ENCODE results near the gene MRPL55. TPM values are rescaled to one million over a fixed set of nuclear protein-coding genes. Genes with fewer than 3 reads are reported as not detected.

MRPL55 gene
- total RNA-seq, 1 experiment from 2014 or later = 343 TPM

GRCh38 chr1:228100822-228101613, 8.1 kb downstream of the MRPL55 start:
- peak overlapping the region; percentile 89 for H3K4me2 ChIP-seq (ENCODE audit: low read length)
- ATAC-seq (no peak), DNase-seq (peak; percentile 38)
- CTCF ChIA-PET = interaction anchor here (1.0 kb wide), 1 partner anchor 102 kb away, joined by 15 read pairs; no protein-coding TSS in a partner anchor
- H2AFZ ChIP-seq (ENCODE audit: low read length) = no peak overlapping the region
- peak overlapping the region; percentile 91; the same call in 1 of the 2 replicates for H3K9ac ChIP-seq (ENCODE audit: low read length)
- intact Hi-C loops (cut with micrococcal nuclease) = loop anchor here (10.0 kb wide), 1 partner anchor 536 kb away; the partner anchor contains the start of gene ZNF678
- POLR2A ChIA-PET (ENCODE audit: unreplicated experiment) = no interaction called here
- no peak overlapping the region for H3K27ac ChIP-seq (ENCODE audit: low read length)
- BruUV-seq (replicated peaks) = TSS peak; percentile 54
- peaks cover 14% of the 10 kb centered on the region for H3F3A ChIP-seq (ENCODE audit: low read length, unreplicated experiment)
- H3K4me3 ChIP-seq (ENCODE audit: low read length) = peak overlapping the region; percentile 79
- H4K20me1 ChIP-seq (ENCODE audit: low read length) = peaks cover 48% of the 10 kb centered on the region
- peaks cover 68% of the 10 kb centered on the region for H3K79me2 ChIP-seq (ENCODE audit: low read length)
- no peak for TF ChIP-seq EZH2phosphoT487 (IDR thresholded peaks at IDR 0.05; ENCODE audit: borderline replicate concordance, low read length)
- no peak for TF ChIP-seq CTCF (conservative IDR thresholded peaks at IDR 0.05; ENCODE audit: low read depth, low read length)
- TF ChIP-seq EZH2 (IDR thresholded peaks at IDR 0.05; ENCODE audit: low read length, unreplicated experiment) = no peak
- no peaks in the 10 kb centered on the region for H3K9me3 ChIP-seq (ENCODE audit: low read length)
- H3K27me3 ChIP-seq (ENCODE audit: low read length) = no peaks in the 10 kb centered on the region
- H3K4me1 ChIP-seq (ENCODE audit: insufficient read depth, low read length) = peaks cover 21% of the 10 kb centered on the region
- H3K9me2 ChIP-seq (replicated peaks; ENCODE audit: low read length) = no peaks in the 10 kb centered on the region
- H3K36me3 ChIP-seq (ENCODE audit: low read depth, low read length) = peaks cover 42% of the 10 kb centered on the region

GRCh38 chr1:228099331-228099732, 9.8 kb downstream of the MRPL55 start:
- DNase-seq (no peak), ATAC-seq (no peak)
- H3K4me3 ChIP-seq (ENCODE audit: low read length) = no peak overlapping the region
- H3K79me2 ChIP-seq (ENCODE audit: low read length) = peaks cover 85% of the 10 kb centered on the region
- no peaks in the 10 kb centered on the region for H3K9me2 ChIP-seq (replicated peaks; ENCODE audit: low read length)
- no peak overlapping the region for H3K4me2 ChIP-seq (ENCODE audit: low read length)
- H3F3A ChIP-seq (ENCODE audit: low read length, unreplicated experiment) = peaks cover 14% of the 10 kb centered on the region
- H2AFZ ChIP-seq (ENCODE audit: low read length) = no peak overlapping the region
- no peak overlapping the region for H3K27ac ChIP-seq (ENCODE audit: low read length)
- no peak overlapping the region for H3K9ac ChIP-seq (ENCODE audit: low read length)
- H4K20me1 ChIP-seq (ENCODE audit: low read length) = peaks cover 64% of the 10 kb centered on the region
- BruUV-seq (replicated peaks) = no TSS peak
- no peak for TF ChIP-seq EZH2phosphoT487 (IDR thresholded peaks at IDR 0.05; ENCODE audit: borderline replicate concordance, low read length)
- no peak for TF ChIP-seq CTCF (conservative IDR thresholded peaks at IDR 0.05; ENCODE audit: low read depth, low read length)
- H3K9me3 ChIP-seq (ENCODE audit: low read length) = no peaks in the 10 kb centered on the region
- ChIA-PET POLR2A (ENCODE audit: unreplicated experiment) (interaction anchor here (0.6 kb wide), 1 partner anchor 14 kb away, joined by 6 read pairs; no protein-coding TSS in a partner anchor), CTCF (interaction anchor here (0.5 to 2.0 kb wide), 2 partner anchors 74 to 100 kb away, joined by 3 to 4 read pairs; no protein-coding TSS in a partner anchor)
- peaks cover 19% of the 10 kb centered on the region for H3K4me1 ChIP-seq (ENCODE audit: insufficient read depth, low read length)
- H3K27me3 ChIP-seq (ENCODE audit: low read length) = no peaks in the 10 kb centered on the region
- intact Hi-C loops (cut with micrococcal nuclease) = no loop called here
- peaks cover 54% of the 10 kb centered on the region for H3K36me3 ChIP-seq (ENCODE audit: low read depth, low read length)
